GM18870 (cell line): Measurements from ENCODE around the gene ELK4.

ENCODE experiments used
- ATAC-seq: cut with Tn5 transposase; IDR thresholded peaks from one replicate; pipeline ENCODE4 v1.9.1; 2021; ENCODE audit warnings: moderate library complexity; ENCODE audit not compliant: unreplicated experiment

Gene ELK4

DNA sequence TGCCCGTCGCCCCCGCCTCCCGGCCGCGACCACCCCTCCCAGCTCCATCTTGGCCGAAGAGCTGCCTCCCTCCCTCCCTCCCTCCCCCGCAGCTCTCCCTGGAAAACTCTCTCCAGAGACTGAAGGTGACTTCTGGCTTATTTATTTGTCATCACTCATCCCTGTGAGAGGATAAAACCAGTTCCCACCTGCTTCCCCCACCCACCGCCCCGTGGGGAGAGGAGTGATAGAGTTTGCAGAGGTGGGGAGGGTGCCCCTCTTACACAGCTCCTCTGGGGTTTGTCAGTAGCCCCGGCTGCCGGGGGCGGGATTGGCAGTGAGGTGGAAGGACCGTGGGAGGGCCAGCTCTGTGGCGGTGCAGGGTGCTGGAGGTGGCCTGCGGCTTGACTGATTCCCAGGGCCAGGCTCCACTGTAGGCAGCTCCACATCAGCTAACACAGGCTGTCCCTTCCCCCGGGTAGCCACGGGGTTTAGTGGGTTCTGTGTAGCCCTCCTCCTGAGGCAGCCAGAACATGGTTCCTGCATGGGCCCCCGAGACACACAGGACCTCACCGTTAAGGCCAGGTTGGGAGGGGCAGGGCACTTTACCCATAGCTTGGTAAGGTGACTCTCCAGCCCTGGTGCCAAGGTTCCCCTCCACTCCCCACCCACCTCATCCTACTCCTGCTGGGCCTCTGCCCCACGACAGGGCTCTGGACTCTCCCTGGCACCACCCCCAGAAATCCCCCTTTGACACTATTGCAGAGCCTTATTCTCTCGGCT, 62.2 kb downstream of the ELK4 start:
- no peak for ATAC-seq

DNA sequence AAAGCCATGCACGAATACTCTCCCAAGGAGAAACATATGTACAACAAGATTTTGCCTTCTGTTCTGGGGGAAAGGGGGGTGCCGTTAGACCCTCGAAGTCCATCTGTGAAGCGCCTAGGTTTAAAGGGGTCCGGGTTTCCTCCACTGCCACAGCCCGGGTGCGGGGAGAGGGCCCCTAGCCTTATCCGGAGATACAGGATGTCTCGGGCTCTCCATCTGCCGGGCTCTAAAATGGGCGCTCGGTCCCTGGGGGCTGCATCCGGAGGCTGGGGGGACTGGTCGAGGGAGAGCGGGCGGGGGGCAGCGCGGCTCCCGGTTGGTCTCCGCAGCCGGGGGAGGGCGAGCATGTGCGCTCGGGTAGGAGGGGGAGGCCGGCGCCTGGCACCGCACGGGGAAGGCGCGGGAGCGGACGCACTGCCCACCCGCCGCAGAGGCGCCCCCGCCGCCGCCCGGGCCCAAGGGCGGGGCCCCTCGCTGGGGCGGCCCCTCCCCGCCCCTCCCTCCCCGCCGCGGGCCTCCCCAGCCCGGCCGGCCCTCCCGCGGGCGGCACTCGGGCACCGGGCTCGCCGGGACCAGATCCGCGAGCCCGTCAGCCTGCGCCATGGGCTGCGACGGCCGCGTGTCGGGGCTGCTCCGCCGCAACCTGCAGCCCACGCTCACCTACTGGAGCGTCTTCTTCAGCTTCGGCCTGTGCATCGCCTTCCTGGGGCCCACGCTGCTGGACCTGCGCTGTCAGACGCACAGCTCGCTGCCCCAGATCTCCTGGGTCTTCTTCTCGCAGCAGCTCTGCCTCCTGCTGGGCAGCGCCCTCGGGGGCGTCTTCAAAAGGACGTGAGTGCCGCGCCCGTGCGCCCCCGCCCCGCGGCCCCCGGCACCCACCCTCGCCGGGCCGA, 63.1 kb downstream of the ELK4 start:
- no peak for ATAC-seq

DNA sequence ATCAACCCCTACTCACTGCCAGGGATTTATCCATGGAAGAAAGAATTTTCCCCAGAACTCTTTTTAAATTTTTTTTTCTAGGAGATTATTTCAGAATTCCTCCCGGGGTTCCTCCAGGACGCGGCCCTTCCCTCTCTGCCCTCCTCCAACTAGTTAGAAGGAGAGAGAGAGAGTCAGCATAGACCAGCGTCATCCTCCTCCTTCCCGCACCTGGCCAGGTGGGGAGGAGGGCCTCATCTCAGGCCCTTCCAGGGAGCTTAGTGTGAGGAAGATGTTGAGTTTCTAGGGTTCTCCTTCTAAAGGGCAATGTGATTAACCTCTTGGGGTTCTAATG, 63.7 kb downstream of the ELK4 start:
- no peak for ATAC-seq

DNA sequence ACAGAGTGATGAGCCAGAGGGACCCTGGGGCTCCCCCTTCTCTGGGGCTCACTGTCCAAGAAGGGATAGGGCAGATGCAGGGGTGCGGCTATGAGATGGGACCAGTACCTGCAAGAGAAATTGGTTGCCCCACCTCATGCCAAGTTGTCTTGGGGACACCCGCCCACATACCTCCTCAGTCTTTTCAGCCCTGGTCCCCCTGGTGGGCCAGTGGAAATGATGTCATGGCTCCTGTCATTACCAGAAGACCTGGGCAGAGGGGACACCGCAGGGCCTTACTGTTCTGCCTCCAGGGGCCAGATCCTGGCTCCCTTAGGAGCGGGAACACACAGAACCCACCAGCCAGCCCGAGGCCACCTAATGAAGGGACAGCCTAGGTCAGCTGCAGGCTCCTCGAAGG, 64.1 kb downstream of the ELK4 start:
- no peak for ATAC-seq

DNA sequence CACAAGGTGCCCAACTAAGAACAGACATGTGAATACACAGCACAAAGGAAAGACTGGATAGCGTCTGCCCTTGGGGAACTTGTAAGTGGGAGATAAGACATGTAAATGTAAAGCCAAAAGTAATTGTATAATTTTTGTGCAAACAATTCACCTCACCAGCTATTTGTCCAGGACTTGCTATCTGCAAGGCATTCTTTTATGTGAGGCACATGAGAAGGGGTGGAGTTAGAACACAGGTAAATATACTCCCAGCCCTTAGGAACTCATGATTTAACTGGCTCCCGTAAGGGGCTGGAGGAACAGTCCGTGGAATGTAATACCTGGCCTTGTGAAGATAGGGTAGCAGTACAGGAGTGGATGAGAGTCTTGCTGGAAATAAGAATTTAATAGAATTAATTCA, 66.0 kb downstream of the ELK4 start:
- ATAC-seq, result no peak

DNA sequence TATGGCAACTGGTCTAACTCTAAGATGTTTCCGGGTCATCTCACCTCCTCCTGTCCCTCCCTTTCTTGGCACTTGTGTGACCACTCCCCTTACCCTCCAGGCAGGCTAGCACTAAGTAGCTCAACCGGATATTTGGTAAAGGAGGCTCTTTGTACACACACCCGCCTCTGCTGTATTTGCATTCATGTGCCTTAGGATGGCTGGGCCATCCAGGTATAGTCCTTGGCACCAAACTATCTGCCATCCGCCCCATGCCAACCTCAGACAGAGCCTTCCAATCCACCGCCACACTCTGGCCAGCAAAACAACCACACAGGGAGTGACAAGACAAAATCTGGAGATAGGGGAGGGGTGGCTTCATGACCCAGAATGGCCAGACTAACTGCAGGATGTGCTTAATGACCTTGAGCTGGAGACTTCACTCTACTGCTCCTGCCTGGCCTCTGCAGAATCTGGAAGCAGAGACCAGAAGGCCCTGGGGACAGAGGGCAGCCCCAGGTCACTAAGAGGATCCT, 67.8 kb downstream of the ELK4 start:
- no peak for ATAC-seq

DNA sequence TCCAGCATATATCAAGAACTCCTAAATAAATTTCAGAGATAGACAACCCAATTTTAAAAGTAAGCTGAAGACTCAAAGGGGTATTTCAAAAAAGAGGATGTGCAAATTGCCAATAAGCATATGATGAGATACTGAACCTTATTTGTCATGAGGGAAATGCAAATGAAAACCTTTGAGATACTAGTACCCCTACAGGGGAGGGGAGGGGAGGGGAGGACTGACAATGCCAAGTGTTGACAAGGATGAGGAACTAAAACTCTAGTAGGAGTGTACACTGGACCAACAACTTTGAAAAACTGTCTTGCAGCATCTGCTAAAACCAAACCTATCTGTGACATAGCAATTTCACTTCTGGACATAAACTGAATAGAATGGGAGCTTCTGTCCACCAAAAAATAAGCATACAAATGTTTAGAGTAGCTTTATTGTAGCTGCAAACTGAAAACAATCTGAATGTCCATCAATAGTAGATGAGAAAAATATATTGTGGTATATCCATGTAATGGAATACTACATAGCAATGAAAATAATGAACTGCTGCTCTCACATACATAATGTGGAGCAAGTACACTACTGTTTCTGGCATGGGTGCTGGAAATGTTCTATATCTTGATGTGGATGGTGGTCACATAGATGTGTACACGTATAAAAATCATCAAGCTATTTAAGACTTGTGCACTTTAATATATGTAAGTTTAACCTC, 70.2 kb downstream of the ELK4 start:
- no peak for ATAC-seq
